Peyer's patch (tissue), 4 donors: ENCODE data around the gene ZNF534. TPM values are rescaled to one million over a fixed set of nuclear protein-coding genes. Genes with fewer than 3 reads are reported as not detected.
"Not testable (repeated sequence)": the region's sequence is repeated elsewhere in the genome, so short reads cannot be mapped to it uniquely, and the experiment has no call there.

Experiments used
- DNase-seq, 3 donors: peaks; one replicate each; pipeline ENCODE4 v3.0.0-alpha.2; 2017 to 2019
- H3K27ac ChIP-seq, 4 donors: fragments of 200-600 bp; sonication (generic); one replicate each; pipeline ENCODE4 v1.5.1; 2016 to 2019
- H3K27me3 ChIP-seq, 2 donors: fragments of 200-600 bp; sonication (generic); one replicate each; pipeline ENCODE4 v1.5.1; 2019
- H3K36me3 ChIP-seq, 3 donors: fragments of 200-600 bp; sonication (generic); one replicate each; pipeline ENCODE4 v1.5.1; 2016 to 2019
- H3K4me1 ChIP-seq, 4 donors: fragments of 200-600 bp; sonication (generic); one replicate each; pipeline ENCODE4 v1.5.1; 2016 to 2019
- H3K4me3 ChIP-seq, 4 donors: fragments of 200-600 bp; sonication (generic); 1 replicate in 3 of 4; 2 replicates in 1 of 4; pipeline ENCODE4 v1.5.1; 2016 to 2019; ENCODE audit warnings: mild to moderate bottlenecking in 1 of 4
- H3K9me3 ChIP-seq, 4 donors: fragments of 200-600 bp; sonication (generic); one replicate each; pipeline ENCODE4 v1.5.1; 2016 to 2019; ENCODE audit warnings: mild to moderate bottlenecking in 1 of 4
- CTCF ChIP-seq, 6 experiments: fragments of 450-650 bp in 4 of 6; fragments of 200-600 bp in 2 of 6; sonication (generic) in 1 of 6; IDR thresholded peaks; one replicate each; pipeline ENCODE4 v1.5.1; 2017 to 2019; ENCODE audit warnings: antibody characterized with exemption in 6 of 6, mild to moderate bottlenecking in 3 of 6, moderate library complexity in 1 of 6
- POLR2A ChIP-seq, 2 donors: fragments of 450-650 bp; IDR thresholded peaks; one replicate each; pipeline ENCODE4 v1.5.1; 2017; ENCODE audit warnings: antibody characterized with exemption in 2 of 2, mild to moderate bottlenecking in 2 of 2, moderate library complexity in 2 of 2
- small RNA-seq, 2 donors: library from RNA; depleted of rRNA; stranded (forward); fragments of <200 nt; gene quantifications; one replicate each; pipeline ENCODE3, GENCODE V24; 2016
- total RNA-seq, 4 donors: library from RNA; depleted of rRNA; stranded (reverse); fragments of >200 nt; gene quantifications; one replicate each; pipeline ENCODE4 v1.1.0, GENCODE V29; 2016

Gene ZNF534
- total RNA-seq, 4 donors from 2014 or later = not detected

- H3K27me3 ChIP-seq = no peaks in the 10 kb centered on the region
- TF ChIP-seq CTCF (IDR thresholded peaks at IDR 0.05) = no peak
- no peak for TF ChIP-seq POLR2A (IDR thresholded peaks at IDR 0.05)
- no peak overlapping the region for H3K4me3 ChIP-seq
- no peaks in the 10 kb centered on the region for H3K36me3 ChIP-seq
- H3K4me1 ChIP-seq = no peaks in the 10 kb centered on the region
- no peak overlapping the region for H3K27ac ChIP-seq
- H3K9me3 ChIP-seq = peaks cover 0 to 63% (median 11%) of the 10 kb centered on the region in 4 donors
- DNase-seq = no peak
Measured at GRCh38 chr19:52492201-52492993, 63.4 kb downstream of the ZNF534 start.

GRCh38 chr19:52492994-52493470 is 64.1 kb downstream of the ZNF534 start:
- Histone ChIP-seq H3K4me1 (no peaks in the 10 kb centered on the region), H3K27ac (no peak overlapping the region), H3K9me3 (peaks cover 0 to 57% (median 8%) of the 10 kb centered on the region in 4 donors), H3K27me3 (no peaks in the 10 kb centered on the region), H3K4me3 (no peak overlapping the region), H3K36me3 (no peaks in the 10 kb centered on the region)
- TF ChIP-seq POLR2A (IDR thresholded peaks at IDR 0.05) (no peak), CTCF (IDR thresholded peaks at IDR 0.05) (no peak)
- no peak for DNase-seq

GRCh38 chr19:52494518-52494917 is 65.6 kb downstream of the ZNF534 start:
- Histone ChIP-seq H3K27ac (no peak overlapping the region), H3K36me3 (no peaks in the 10 kb centered on the region), H3K4me3 (no peak overlapping the region), H3K4me1 (no peaks in the 10 kb centered on the region), H3K27me3 (no peaks in the 10 kb centered on the region), H3K9me3 (peaks cover 0 to 48% (median 9%) of the 10 kb centered on the region in 4 donors)
- DNase-seq = no peak
- TF ChIP-seq CTCF (IDR thresholded peaks at IDR 0.05) (no peak), POLR2A (IDR thresholded peaks at IDR 0.05) (no peak)

GRCh38 chr19:52498571-52498970 is 69.6 kb downstream of the ZNF534 start:
- Histone ChIP-seq H3K27ac (no peak overlapping the region), H3K27me3 (no peaks in the 10 kb centered on the region), H3K4me1 (no peaks in the 10 kb centered on the region), H3K4me3 (no peak overlapping the region), H3K9me3 (peaks cover 0 to 26% (median 3%) of the 10 kb centered on the region in 4 donors), H3K36me3 (peaks cover 0 to 5% (median 0%) of the 10 kb centered on the region in 3 donors)
- no peak for DNase-seq
- TF ChIP-seq POLR2A (IDR thresholded peaks at IDR 0.05) = no peak
- TF ChIP-seq CTCF (IDR thresholded peaks at IDR 0.05) = no peak

GRCh38 chr19:52500474-52500873 is 71.5 kb downstream of the ZNF534 start:
- not testable (repeated sequence) for H3K4me3 ChIP-seq, H3K4me1 ChIP-seq, DNase-seq, H3K27me3 ChIP-seq, H3K27ac ChIP-seq, H3K36me3 ChIP-seq
- peaks cover 0 to 16% (median 2%) of the 10 kb centered on the region in 4 donors for H3K9me3 ChIP-seq

- H3K9me3 ChIP-seq = peaks cover 0 to 15% (median 2%) of the 10 kb centered on the region in 4 donors
- not testable (repeated sequence) for H3K4me1 ChIP-seq, H3K27me3 ChIP-seq, H3K27ac ChIP-seq, DNase-seq, H3K36me3 ChIP-seq, H3K4me3 ChIP-seq
Measured at GRCh38 chr19:52500991-52501390, 72.0 kb downstream of the ZNF534 start.

Small RNA genes within 50 kb of the gene (small RNA-seq; reads per million reads assigned to genes)
- gene AC010332.1 = 0 reads per million in 2 donors

Other genes starting within 250 kb of the ZNF534 start
- gene PPP2R1A, start 239.1 kb upstream of the ZNF534 start, total RNA-seq = 100 to 1,000 TPM; 198 to 284 (median 234) TPM
- gene ZNF766, start 159.6 kb upstream of the ZNF534 start, total RNA-seq = 10 to 100 TPM in 1 of 4 donors, 1 to 10 TPM in 3; 4.0 to 15.7 (median 7.0) TPM
- gene ZNF480, start 132.0 kb upstream of the ZNF534 start, total RNA-seq = 10 to 100 TPM in 3 of 4 donors, 1 to 10 TPM in 1; 6.0 to 19.8 (median 12.5) TPM
- 1 to 10 TPM in 2 of 4 donors, under 1 TPM in 1, not detected in 1; 0.85 to 2.3 (median 1.6) TPM for gene ZNF610, start 92.9 kb upstream of the ZNF534 start, total RNA-seq
- gene ZNF880, start 59.2 kb upstream of the ZNF534 start, total RNA-seq = 10 to 100 TPM in 2 of 4 donors, 1 to 10 TPM in 2; 7.2 to 20.6 (median 12.0) TPM
- 10 to 100 TPM; 18.5 to 25.6 (median 20.8) TPM for gene ZNF528, start 31.3 kb upstream of the ZNF534 start, total RNA-seq
- under 1 TPM in 2 of 4 donors, not detected in 2; 0.40 to 0.53 TPM for gene ZNF578, start 24.4 kb downstream of the ZNF534 start, total RNA-seq
- 10 to 100 TPM; 30.5 to 56.9 (median 42.0) TPM for gene ZNF808, start 98.5 kb downstream of the ZNF534 start, total RNA-seq
- 10 to 100 TPM; 21.0 to 36.7 (median 34.7) TPM for gene ZNF701, start 141.1 kb downstream of the ZNF534 start, total RNA-seq
- gene ZNF83, start 209.2 kb downstream of the ZNF534 start, total RNA-seq = 10 to 100 TPM; 26.6 to 96.6 (median 38.6) TPM